Putamen (tissue), 1 donor: ENCODE results near the gene CHST15.

ENCODE experiments used
- DNase-seq: peaks from one replicate; pipeline ENCODE4 v3.0.0-alpha.2; 2016; ENCODE audit warnings: low spot score

CHST15 gene

GRCh38 chr10:124029559-124029958 is 63.8 kb downstream of the CHST15 start:
- DNase-seq: no peak

DNA sequence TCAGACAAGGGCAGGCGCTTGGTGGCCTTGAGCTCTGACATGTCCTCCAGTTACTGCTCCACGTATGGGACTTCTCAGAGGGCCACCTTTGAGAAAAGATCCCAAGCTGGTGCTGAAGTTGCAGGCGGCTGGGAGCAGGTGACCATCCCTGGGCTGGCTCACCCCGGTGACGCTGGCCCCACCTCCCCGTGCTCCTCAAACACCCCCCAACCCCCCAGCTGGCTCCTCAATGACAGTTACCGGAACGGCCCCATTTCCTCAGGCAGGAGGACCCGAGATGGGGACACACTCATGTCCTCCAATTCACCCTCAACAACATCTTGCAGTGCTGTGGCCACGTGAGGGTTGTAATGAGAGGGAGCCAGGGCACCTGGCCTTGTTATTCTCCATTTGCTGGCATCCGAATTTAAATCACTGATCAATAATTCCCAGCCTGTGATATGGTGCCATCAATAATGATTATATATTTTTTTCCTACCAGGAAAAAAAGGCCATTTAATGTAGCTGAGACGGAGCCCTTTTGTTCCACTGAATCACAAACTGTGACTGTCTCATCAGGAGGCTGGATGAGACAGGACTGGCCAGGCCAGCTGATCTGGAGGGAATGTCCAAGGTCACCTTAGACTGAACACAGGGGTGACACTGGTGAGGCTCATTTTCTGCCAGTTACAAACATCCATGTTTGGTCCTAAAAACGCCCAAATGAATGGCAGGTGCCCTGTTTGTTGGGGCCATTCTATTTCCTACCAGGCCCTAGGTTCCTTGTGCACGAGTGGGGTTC is 64.5 kb downstream of the CHST15 start:
- DNase-seq: no peak

- DNase-seq: no peak
Observed at GRCh38 chr10:124027651-124028050, 65.7 kb downstream of the CHST15 start.

- DNase-seq: no peak
Observed at GRCh38 chr10:124027031-124027611, 66.3 kb downstream of the CHST15 start.

DNA sequence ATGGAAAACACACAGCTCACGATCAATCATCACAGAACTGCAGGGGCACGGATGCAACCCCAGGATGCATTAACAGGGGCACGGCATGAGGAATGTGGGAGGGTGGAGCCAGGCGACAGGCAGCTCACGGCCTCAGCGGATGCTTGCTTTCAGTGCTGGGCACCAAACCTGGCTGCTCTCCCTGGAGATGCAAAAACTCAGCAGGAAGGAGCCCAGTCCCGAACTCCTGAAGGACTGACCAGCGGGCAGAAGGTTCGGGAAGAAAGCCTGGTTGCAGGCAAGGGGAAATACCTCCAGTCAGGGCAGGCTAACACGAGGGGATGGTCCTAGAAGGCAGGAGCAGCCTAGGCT is 66.8 kb downstream of the CHST15 start:
- DNase-seq: no peak

GRCh38 chr10:124025660-124026588 is 67.5 kb downstream of the CHST15 start:
- DNase-seq: no peak

- DNase-seq: no peak
Observed at GRCh38 chr10:124025152-124025551, 68.2 kb downstream of the CHST15 start.

DNA sequence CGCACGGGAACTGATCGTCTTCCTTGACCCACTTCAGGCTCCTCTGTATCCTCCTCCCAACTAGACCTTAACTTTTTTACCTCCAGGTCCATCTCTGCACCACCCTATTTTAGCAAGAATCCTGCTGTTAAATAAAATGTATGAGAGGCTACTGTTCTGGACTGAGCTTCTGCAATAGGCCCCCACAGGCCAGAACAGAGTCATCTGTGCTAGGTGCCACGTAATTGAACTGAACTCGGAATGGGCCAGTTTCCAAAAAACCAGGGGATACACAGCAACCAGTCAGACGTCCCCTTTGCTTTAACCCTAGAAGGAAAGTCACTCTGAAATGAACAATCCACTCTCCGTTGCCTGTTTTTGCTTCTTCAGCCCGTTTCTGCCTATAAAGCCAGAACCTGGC is 71.3 kb downstream of the CHST15 start:
- no peak for DNase-seq

- no peak for DNase-seq
Observed at GRCh38 chr10:124020981-124021815, 72.2 kb downstream of the CHST15 start.

- no peak for DNase-seq
Observed at GRCh38 chr10:124019886-124020797, 73.3 kb downstream of the CHST15 start.

GRCh38 chr10:124018886-124019525 is 74.4 kb downstream of the CHST15 start:
- no peak for DNase-seq

DNA sequence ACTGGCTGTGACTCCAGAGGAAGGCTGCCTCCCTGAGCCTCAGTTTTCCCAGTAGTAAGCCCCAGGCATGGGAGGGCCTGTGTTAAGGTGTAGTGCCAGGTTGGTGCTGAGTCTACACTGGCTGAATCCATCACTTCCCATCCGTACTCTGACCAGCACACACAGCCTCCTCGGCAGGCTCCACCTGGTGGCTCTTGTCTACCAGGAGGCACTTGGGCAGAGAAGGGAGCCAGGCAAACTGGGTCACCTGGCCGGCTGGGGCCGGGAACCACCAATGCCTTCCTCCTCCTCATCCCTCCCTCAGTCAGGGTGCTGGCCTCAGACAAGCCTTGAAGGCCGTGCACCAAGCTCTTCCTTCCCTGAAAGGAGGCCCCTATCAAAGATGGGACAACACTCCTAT is 75.7 kb downstream of the CHST15 start:
- no peak for DNase-seq

GRCh38 chr10:124016804-124017375 is 76.5 kb downstream of the CHST15 start:
- DNase-seq: no peak

- no peak for DNase-seq
Observed at GRCh38 chr10:124015991-124016390, 77.4 kb downstream of the CHST15 start.

DNA sequence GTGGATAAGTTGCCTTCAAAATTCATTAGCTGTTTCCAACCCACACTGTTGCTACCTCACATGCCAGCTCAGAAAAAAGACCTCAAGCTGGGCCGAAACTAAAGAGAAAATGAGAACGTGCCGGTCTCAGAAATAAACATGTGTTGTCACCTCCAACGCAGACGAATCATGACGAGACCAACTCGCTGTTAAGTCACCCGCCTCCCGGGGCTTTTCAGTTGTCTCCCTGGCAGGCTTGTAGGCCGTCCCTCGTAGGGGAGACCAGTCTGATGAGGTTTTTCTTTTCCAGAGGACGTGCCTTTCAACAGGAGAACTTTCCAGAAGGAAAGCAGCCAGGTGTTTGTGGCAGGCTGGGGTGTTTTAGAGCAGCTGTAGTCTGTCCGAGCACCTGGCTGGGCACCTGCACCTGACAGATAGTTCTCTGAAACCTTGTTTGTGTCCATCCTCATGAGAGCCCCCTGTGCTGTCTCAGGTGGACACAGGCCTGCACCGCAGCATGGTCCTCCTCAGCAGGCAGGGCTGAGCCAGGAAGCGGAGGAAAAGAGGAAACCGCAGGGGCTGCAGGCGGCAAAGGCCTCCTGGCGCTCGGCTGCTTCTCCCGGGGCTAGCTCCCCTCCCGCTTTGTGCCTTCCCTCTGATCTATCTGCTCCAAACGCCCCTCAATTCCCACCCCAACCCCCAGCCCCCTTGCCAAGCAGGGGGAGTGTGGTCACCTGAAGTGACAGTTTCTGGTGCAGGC is 78.8 kb downstream of the CHST15 start:
- DNase-seq: no peak

DNA sequence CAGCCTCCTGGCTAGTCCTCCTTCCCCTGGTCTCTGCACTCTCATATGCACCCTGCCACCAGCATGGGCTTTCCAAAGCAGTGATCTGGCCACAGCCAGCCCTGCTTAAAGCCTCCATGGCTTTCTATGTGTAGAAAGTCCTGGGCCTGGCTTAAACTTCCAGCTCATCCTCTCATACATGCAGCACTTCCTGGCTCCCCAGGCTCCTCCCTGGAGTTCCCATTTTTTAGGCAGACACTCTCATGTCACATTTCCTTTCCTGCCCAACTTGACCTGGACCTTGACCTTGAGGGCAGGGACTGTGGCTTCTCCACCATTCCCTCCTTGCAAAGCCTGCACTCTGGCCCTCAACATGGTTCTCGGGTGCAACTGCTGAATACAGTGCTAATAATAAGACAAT is 79.5 kb downstream of the CHST15 start:
- no peak for DNase-seq

GRCh38 chr10:124012991-124013390 is 80.4 kb downstream of the CHST15 start:
- no peak for DNase-seq

GRCh38 chr10:124012583-124012982 is 80.8 kb downstream of the CHST15 start:
- DNase-seq: no peak

DNA sequence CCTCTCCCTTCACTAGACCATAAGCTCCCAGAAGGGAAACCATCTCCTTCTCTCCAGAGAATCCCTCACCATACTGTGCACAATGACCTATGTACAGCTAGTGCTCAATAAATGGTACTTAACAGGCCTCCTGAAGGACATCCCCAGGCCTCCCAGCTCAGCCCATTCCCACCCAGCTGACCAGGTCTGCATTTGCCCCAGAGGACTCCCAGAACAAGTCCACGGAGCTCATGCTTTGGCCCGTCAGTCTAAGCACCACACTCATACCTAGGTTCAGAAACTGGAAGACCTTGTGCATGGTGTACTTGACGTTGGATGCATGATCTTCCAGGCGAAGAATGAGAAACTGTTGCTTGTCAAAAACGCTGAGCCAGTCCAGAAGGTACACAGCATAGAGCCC is 81.3 kb downstream of the CHST15 start:
- DNase-seq: no peak
